Fibroblast of skin of left biceps (primary cell): ENCODE data around the gene POGLUT2.

ENCODE experiments used
- DNase-seq, 2 experiments: peaks; one replicate each; pipeline ENCODE4 v3.0.0-alpha.2; 2013; ENCODE audit warnings: low read depth in 2 of 2

The POGLUT2 gene

GRCh38 chr13:102769679-102770078 is 29.1 kb downstream of the POGLUT2 start:
- no peak for DNase-seq

GRCh38 chr13:102768909-102769308 is 29.9 kb downstream of the POGLUT2 start:
- DNase-seq = no peak

GRCh38 chr13:102763741-102764140 is 35.0 kb downstream of the POGLUT2 start:
- DNase-seq = no peak

- no peak for DNase-seq
Measured at GRCh38 chr13:102761071-102761470, 37.7 kb downstream of the POGLUT2 start.

GRCh38 chr13:102758842-102759241 is 39.9 kb downstream of the POGLUT2 start:
- no peak for DNase-seq

GRCh38 chr13:102757006-102757405 is 41.8 kb downstream of the POGLUT2 start:
- no peak for DNase-seq

- DNase-seq = no peak
Measured at GRCh38 chr13:102751886-102752285, 46.9 kb downstream of the POGLUT2 start.

- no peak for DNase-seq
Measured at GRCh38 chr13:102742506-102742905, 56.3 kb downstream of the POGLUT2 start.

GRCh38 chr13:102742101-102742500 is 56.7 kb downstream of the POGLUT2 start:
- no peak for DNase-seq
